ENCODE measurements around the gene IL18.

GRCh38 chr11:112162761-112163546 is 940 bp downstream of the IL18 start:
- TF ChIP-seq CTCF (IDR thresholded peaks at IDR 0.05; ENCODE audit: low read depth, low read length, missing input control), result no peak
- peak in 1 of 2 donors; percentile 42 for TF ChIP-seq JUND (IDR thresholded peaks at IDR 0.05)

Data from liver (tissue), 3 donors.